NCI-H2029 treated with DMSO at 0.1 percent for 48 hours (cell line): Measurements from ENCODE around the gene CRKL.
"Not testable (repeated sequence)": the region's sequence is repeated elsewhere in the genome, so short reads cannot be mapped to it uniquely, and the experiment has no call there.

Experiments
- DNase-seq: peaks from one replicate; lab custom pipeline; 2025; lab: John Stamatoyannopoulos, UW

The CRKL gene

GRCh38 chr22:20933910-20934309, 16.7 kb downstream of the CRKL start:
- DNase-seq: no peak

- DNase-seq: not testable (repeated sequence)
Measured at GRCh38 chr22:20935049-20935448, 17.8 kb downstream of the CRKL start.

GRCh38 chr22:20935780-20936539, 18.8 kb downstream of the CRKL start:
- not testable (repeated sequence) for DNase-seq

- peak; percentile 86 for DNase-seq
Measured at GRCh38 chr22:20937031-20937793, 20.0 kb downstream of the CRKL start.

GRCh38 chr22:20937794-20938671, 20.8 kb downstream of the CRKL start:
- DNase-seq: no peak

GRCh38 chr22:20939457-20940185, 22.4 kb downstream of the CRKL start:
- DNase-seq: peak; percentile 44

GRCh38 chr22:20940186-20940651, 23.0 kb downstream of the CRKL start:
- DNase-seq: no peak

GRCh38 chr22:20940904-20941385, 23.7 kb downstream of the CRKL start:
- no peak for DNase-seq

GRCh38 chr22:20942203-20942902, 25.1 kb downstream of the CRKL start:
- DNase-seq: not testable (repeated sequence)

- no peak for DNase-seq
Measured at GRCh38 chr22:20943104-20943933, 26.1 kb downstream of the CRKL start.

- DNase-seq: no peak
Measured at GRCh38 chr22:20944042-20944441, 26.8 kb downstream of the CRKL start.

GRCh38 chr22:20945578-20945934, 28.3 kb downstream of the CRKL start:
- no peak for DNase-seq

GRCh38 chr22:20946080-20946986, 29.1 kb downstream of the CRKL start:
- peak; percentile 11 for DNase-seq

GRCh38 chr22:20946991-20947390, 29.8 kb downstream of the CRKL start:
- DNase-seq: no peak

GRCh38 chr22:20948450-20948849, 31.2 kb downstream of the CRKL start:
- no peak for DNase-seq

- DNase-seq: no peak
Measured at GRCh38 chr22:20948989-20949388, 31.8 kb downstream of the CRKL start.

GRCh38 chr22:20949698-20950183, 32.5 kb downstream of the CRKL start:
- no peak for DNase-seq

GRCh38 chr22:20951151-20951931, 34.1 kb downstream of the CRKL start:
- no peak for DNase-seq
